Neural progenitor cell (in vitro differentiated cells): ENCODE measurements around the gene SLC35E3. TPM values are rescaled to one million over a fixed set of nuclear protein-coding genes. Genes with fewer than 3 reads are reported as not detected.

Source experiments
- DNase-seq: peaks from one replicate; pipeline ENCODE4 v3.0.0-alpha.2; 2016; ENCODE audit warnings: low spot score
- H2AFZ ChIP-seq: fragments of 200-600 bp; sonication (generic); replicated peaks from 2 replicates; pipeline ENCODE4 v1.6.1; 2016; ENCODE audit warnings: antibody characterized with exemption
- H3F3A ChIP-seq: fragments of 200-600 bp; sonication (generic); 2 replicates; pipeline ENCODE4 v1.6.1; 2016; ENCODE audit warnings: antibody characterized with exemption, low read depth
- H3K27ac ChIP-seq: fragments of 200-600 bp; sonication (generic); 2 replicates; pipeline ENCODE4 v1.5.1; 2016; ENCODE audit warnings: mild to moderate bottlenecking
- H3K27me3 ChIP-seq: fragments of 200-600 bp; sonication (generic); 2 replicates; pipeline ENCODE4 v1.6.1; 2016; ENCODE audit warnings: mild to moderate bottlenecking, moderate library complexity
- H3K36me3 ChIP-seq: fragments of 200-600 bp; sonication (generic); 2 replicates; pipeline ENCODE4 v1.5.1; 2016
- H3K4me1 ChIP-seq: fragments of 200-600 bp; sonication (generic); 2 replicates; pipeline ENCODE4 v1.6.1; 2016; ENCODE audit warnings: mixed run types
- H3K4me2 ChIP-seq: fragments of 200-600 bp; sonication (generic); 2 replicates; pipeline ENCODE4 v1.6.1; 2016
- H3K4me3 ChIP-seq: fragments of 200-600 bp; sonication (generic); 2 replicates; pipeline ENCODE4 v1.5.1; 2016
- H3K79me2 ChIP-seq: fragments of 200-600 bp; sonication (generic); 2 replicates; pipeline ENCODE4 v1.6.1; 2016; ENCODE audit warnings: low read depth
- H3K9ac ChIP-seq: fragments of 200-600 bp; sonication (generic); 2 replicates; pipeline ENCODE4 v1.6.1; 2016
- H3K9me3 ChIP-seq: fragments of 200-600 bp; sonication (generic); 2 replicates; pipeline ENCODE4 v1.5.1; 2016; ENCODE audit warnings: low read depth
- H4K20me1 ChIP-seq: fragments of 200-600 bp; sonication (generic); 2 replicates; pipeline ENCODE4 v1.6.1; 2016; ENCODE audit warnings: low read depth
- H3K27ac Mint-ChIP-seq: 3 replicates; pipeline ENCODE4 v1.8.0; 2021; ENCODE audit warnings: mixed read lengths
- H3K27me3 Mint-ChIP-seq: 2 replicates; pipeline ENCODE4 v1.8.0; 2022; ENCODE audit warnings: low read depth, mild to moderate bottlenecking, inconsistent platforms, moderate library complexity, mixed read lengths; ENCODE audit not compliant: insufficient read depth
- H3K36me3 Mint-ChIP-seq: 3 replicates; pipeline ENCODE4 v1.8.0; 2021; ENCODE audit warnings: mixed read lengths
- H3K4me1 Mint-ChIP-seq: 3 replicates; pipeline ENCODE4 v1.8.0; 2021; ENCODE audit warnings: mixed read lengths
- H3K4me3 Mint-ChIP-seq: 3 replicates; pipeline ENCODE4 v1.8.0; 2021; ENCODE audit warnings: mild to moderate bottlenecking, moderate library complexity, mixed read lengths
- H3K9me3 Mint-ChIP-seq: 3 replicates; pipeline ENCODE4 v1.8.0; 2020; ENCODE audit warnings: mixed read lengths
- EZH2 ChIP-seq: fragments of 200-600 bp; sonication (generic); IDR thresholded peaks from 2 replicates; pipeline ENCODE4 v1.6.1; 2017; ENCODE audit warnings: antibody characterized with exemption, mild to moderate bottlenecking, moderate library complexity
- EZH2phosphoT487 ChIP-seq: fragments of 200-600 bp; sonication (generic); IDR thresholded peaks from 2 replicates; pipeline ENCODE4 v1.6.1; 2017; ENCODE audit warnings: antibody characterized with exemption
- total RNA-seq: library from RNA; depleted of rRNA; stranded (reverse); fragments of >200 nt; gene quantifications from 2 replicates; pipeline ENCODE4 v1.2.3, GENCODE V29; 2015; ENCODE audit warnings: low replicate concordance
- TF ChIP-seq, protein P1 (sequence below): fragments of 200-600 bp; sonication (generic); IDR thresholded peaks from 2 replicates; pipeline ENCODE4 v1.5.1; 2017; ENCODE audit warnings: antibody characterized with exemption, mild to moderate bottlenecking

SLC35E3 gene
- total RNA-seq, 1 donor from 2014 or later = 1.5 TPM

DNA sequence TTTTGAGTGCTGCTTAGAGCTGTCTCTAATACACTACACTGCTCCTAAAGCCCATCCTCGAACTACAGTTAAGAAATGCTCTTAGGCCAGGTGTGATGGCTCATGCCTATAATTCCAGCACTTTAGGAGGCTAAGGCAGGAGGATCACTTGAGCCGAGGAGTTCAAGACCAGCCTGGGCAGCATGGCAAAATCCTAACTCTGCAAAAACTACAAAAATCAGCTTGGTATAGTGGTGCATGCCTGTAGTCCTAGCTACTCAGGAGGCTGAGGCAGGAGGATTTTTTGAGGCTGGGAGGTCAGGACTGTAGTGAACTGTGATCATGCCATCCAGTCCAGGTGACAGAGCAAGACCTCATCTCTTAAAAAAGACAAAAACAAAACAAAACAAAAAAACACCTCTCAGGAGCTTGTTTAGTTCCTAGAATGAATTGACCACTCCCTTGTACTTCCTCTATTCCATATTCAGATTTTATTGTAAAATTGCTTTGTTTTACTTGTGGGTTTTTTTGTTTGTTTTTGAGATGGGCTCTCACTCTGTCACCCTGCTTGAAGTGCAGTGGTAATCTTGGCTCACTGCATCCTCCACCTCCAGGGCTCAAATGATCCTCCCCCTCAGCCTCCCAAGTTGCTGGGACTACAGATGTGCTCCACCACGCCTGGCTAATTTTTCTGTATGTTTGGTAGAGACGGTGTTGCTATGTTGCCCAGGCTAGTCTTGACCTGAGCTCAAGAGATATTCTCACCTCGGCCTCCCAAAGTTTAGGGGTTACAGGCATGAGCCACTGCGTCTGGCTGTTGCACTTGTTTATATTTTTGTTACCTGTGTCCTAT lies 75.6 kb downstream of the SLC35E3 start:
- H3K27me3 ChIP-seq = no peaks in the 10 kb centered on the region
- peaks cover 29% of the 10 kb centered on the region for H3K79me2 ChIP-seq
- H3F3A ChIP-seq = no peaks in the 10 kb centered on the region
- Mint-ChIP-seq H3K36me3 (peaks cover 33% of the 10 kb centered on the region), H3K27ac (no peak overlapping the region), H3K4me1 (no peaks in the 10 kb centered on the region), H3K27me3 (peaks cover 2% of the 10 kb centered on the region), H3K9me3 (no peaks in the 10 kb centered on the region), H3K4me3 (no peak overlapping the region)
- no peak overlapping the region for H3K4me2 ChIP-seq
- peaks cover 16% of the 10 kb centered on the region for H3K36me3 ChIP-seq
- H3K9ac ChIP-seq = no peak overlapping the region
- H3K4me1 ChIP-seq = no peaks in the 10 kb centered on the region
- no peak overlapping the region for H2AFZ ChIP-seq
- TF ChIP-seq EZH2 = no peak
- no peaks in the 10 kb centered on the region for H4K20me1 ChIP-seq
- H3K27ac ChIP-seq = no peak overlapping the region
- no peaks in the 10 kb centered on the region for H3K9me3 ChIP-seq
- H3K4me3 ChIP-seq = no peak overlapping the region
- DNase-seq = no peak

DNA sequence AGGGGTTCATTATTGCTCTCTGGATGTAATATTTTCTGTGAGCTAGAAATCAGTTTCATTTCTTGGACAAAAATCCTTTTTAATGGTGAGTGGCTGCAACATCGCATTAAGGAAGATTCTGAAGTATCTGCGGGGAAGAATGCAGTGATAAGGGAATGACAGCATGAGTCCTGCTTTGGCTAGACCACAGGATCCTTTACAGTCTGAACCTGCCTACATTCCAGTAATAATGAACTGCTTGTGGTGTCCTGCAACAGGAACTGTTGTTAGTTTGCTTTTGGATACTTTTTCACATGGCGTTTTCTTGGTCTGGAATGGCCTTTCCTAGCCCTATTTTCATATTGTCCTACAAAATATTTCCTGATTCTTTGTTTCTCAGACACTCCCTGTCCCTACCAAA lies 77.7 kb downstream of the SLC35E3 start:
- peaks cover 2% of the 10 kb centered on the region for H3K27me3 Mint-ChIP-seq
- Histone ChIP-seq H3K4me1 (no peaks in the 10 kb centered on the region), H3K4me2 (no peak overlapping the region), H3K79me2 (peaks cover 16% of the 10 kb centered on the region), H3K9ac (no peak overlapping the region), H2AFZ (no peak overlapping the region), H4K20me1 (no peaks in the 10 kb centered on the region), H3K27me3 (no peaks in the 10 kb centered on the region), H3F3A (peaks cover 14% of the 10 kb centered on the region), H3K4me3 (no peak overlapping the region), H3K9me3 (no peaks in the 10 kb centered on the region), H3K27ac (no peak overlapping the region), H3K36me3 (peaks cover 12% of the 10 kb centered on the region)
- H3K4me1 Mint-ChIP-seq = no peaks in the 10 kb centered on the region
- no peak for TF ChIP-seq EZH2phosphoT487
- TF ChIP-seq EZH2 = no peak
- TF ChIP-seq, protein P1, sequence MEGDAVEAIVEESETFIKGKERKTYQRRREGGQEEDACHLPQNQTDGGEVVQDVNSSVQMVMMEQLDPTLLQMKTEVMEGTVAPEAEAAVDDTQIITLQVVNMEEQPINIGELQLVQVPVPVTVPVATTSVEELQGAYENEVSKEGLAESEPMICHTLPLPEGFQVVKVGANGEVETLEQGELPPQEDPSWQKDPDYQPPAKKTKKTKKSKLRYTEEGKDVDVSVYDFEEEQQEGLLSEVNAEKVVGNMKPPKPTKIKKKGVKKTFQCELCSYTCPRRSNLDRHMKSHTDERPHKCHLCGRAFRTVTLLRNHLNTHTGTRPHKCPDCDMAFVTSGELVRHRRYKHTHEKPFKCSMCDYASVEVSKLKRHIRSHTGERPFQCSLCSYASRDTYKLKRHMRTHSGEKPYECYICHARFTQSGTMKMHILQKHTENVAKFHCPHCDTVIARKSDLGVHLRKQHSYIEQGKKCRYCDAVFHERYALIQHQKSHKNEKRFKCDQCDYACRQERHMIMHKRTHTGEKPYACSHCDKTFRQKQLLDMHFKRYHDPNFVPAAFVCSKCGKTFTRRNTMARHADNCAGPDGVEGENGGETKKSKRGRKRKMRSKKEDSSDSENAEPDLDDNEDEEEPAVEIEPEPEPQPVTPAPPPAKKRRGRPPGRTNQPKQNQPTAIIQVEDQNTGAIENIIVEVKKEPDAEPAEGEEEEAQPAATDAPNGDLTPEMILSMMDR = no peak
- H3K27ac Mint-ChIP-seq = no peak overlapping the region
- H3K36me3 Mint-ChIP-seq = peaks cover 36% of the 10 kb centered on the region
- H3K4me3 Mint-ChIP-seq = no peak overlapping the region
- no peak for DNase-seq
- H3K9me3 Mint-ChIP-seq = no peaks in the 10 kb centered on the region

DNA sequence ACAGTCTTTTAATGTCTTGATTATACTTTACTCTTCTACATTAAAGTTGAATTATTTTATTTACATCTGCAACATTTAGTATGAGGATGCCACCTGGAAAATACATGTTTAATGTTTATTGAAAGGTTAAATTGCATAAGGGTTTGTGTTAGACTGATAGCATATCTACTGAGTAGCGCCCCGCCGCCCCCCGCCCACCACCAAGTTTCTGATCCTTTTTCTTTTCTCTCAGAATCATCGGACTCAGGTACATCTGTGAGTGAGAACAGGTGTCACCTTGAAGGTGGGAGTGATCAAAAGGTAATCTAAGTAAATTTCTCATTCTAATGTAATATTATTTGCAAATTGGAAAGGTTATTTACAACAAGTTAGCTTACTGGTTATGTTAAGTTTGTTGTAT lies 78.2 kb downstream of the SLC35E3 start:
- Mint-ChIP-seq H3K4me3 (no peak overlapping the region), H3K27ac (no peak overlapping the region), H3K27me3 (peaks cover 2% of the 10 kb centered on the region), H3K9me3 (no peaks in the 10 kb centered on the region), H3K36me3 (peaks cover 34% of the 10 kb centered on the region), H3K4me1 (no peaks in the 10 kb centered on the region)
- H3K9me3 ChIP-seq = no peaks in the 10 kb centered on the region
- no peak overlapping the region for H3K4me3 ChIP-seq
- H3K4me2 ChIP-seq = no peak overlapping the region
- H3K79me2 ChIP-seq = peaks cover 11% of the 10 kb centered on the region
- H3K4me1 ChIP-seq = no peaks in the 10 kb centered on the region
- DNase-seq = no peak
- TF ChIP-seq EZH2phosphoT487 (no peak), EZH2 (no peak)
- TF ChIP-seq, protein P1 = no peak
- no peaks in the 10 kb centered on the region for H3K27me3 ChIP-seq
- no peak overlapping the region for H3K27ac ChIP-seq
- no peak overlapping the region for H2AFZ ChIP-seq
- H3K9ac ChIP-seq = no peak overlapping the region
- peaks cover 18% of the 10 kb centered on the region for H3F3A ChIP-seq
- H4K20me1 ChIP-seq = no peaks in the 10 kb centered on the region
- H3K36me3 ChIP-seq = peaks cover 12% of the 10 kb centered on the region

DNA sequence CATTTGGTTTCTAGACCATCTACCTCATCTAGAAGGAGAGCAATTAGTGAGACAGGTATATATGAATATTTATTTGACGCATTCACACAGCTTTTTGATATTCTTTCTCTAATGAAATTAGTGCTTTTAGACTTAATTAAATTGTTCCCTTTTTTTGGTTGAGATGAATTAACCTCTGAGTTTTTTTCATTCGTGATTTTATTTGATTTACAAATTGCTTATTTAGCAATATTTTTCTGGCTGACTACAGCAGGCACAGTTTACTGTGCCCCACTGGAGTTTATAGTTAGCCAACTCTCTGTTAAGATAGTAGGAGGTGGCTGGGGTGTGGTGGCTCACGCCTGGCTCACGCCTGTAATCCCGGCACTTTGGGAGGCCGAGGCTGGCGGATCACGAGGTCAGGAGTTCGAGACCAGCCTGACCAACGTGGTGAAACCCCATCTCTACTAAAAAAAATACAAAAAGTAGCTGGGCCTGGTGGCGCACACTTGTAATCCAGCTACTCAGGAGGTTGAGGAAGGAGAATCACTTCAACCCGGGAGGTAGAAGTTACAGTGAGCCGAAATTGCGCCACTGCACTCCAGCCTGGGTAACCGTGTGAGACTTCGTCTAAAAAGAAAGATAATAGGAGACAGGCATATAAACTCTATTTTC lies 78.7 kb downstream of the SLC35E3 start:
- peaks cover 12% of the 10 kb centered on the region for H3K36me3 ChIP-seq
- H4K20me1 ChIP-seq = no peaks in the 10 kb centered on the region

More for the DNA sequence above, 78.7 kb downstream of the SLC35E3 start:
- H3K4me1 ChIP-seq = no peaks in the 10 kb centered on the region
- no peak overlapping the region for H3K4me3 ChIP-seq
- no peaks in the 10 kb centered on the region for H3K9me3 ChIP-seq
- H3K4me2 ChIP-seq = no peak overlapping the region
- Mint-ChIP-seq H3K4me3 (no peak overlapping the region), H3K27ac (no peak overlapping the region), H3K4me1 (no peaks in the 10 kb centered on the region), H3K36me3 (peaks cover 31% of the 10 kb centered on the region), H3K27me3 (peaks cover 2% of the 10 kb centered on the region), H3K9me3 (no peaks in the 10 kb centered on the region)
- H3K27me3 ChIP-seq = no peaks in the 10 kb centered on the region
- no peak overlapping the region for H3K9ac ChIP-seq
- no peak overlapping the region for H3K27ac ChIP-seq
- H3F3A ChIP-seq = peaks cover 23% of the 10 kb centered on the region
- no peak overlapping the region for H2AFZ ChIP-seq
- no peak for DNase-seq
- TF ChIP-seq EZH2 = no peak
- TF ChIP-seq, protein P1 = no peak
- no peak for TF ChIP-seq EZH2phosphoT487
- H3K79me2 ChIP-seq = peaks cover 9% of the 10 kb centered on the region
